SU-DHL-6 (cell line): Measurements from ENCODE around the gene CAPN1.

ENCODE experiments used
- CTCF ChIP-seq: fragments of 200-600 bp; sonication (generic); IDR thresholded peaks from one replicate; pipeline ENCODE4 v1.5.1; 2017; ENCODE audit warnings: antibody characterized with exemption, mild to moderate bottlenecking, low read length, moderate library complexity; ENCODE audit not compliant: insufficient read depth, poor library complexity, severe bottlenecking
- EZH2phosphoT487 ChIP-seq: fragments of 200-600 bp; sonication (generic), shearing (Covaris generic); conservative IDR thresholded peaks from 2 replicates; pipeline ENCODE4 v1.6.1; 2018; ENCODE audit warnings: mild to moderate bottlenecking, antibody characterized with exemption, low read length, moderate library complexity, mixed read lengths

GRCh38 chr11:65213322-65214211, 31.8 kb downstream of the CAPN1 start:
- TF ChIP-seq CTCF = no peak
- TF ChIP-seq EZH2phosphoT487 = no peak
